Liver (tissue), 2 donors: Measurements from ENCODE around the gene CEBPG.

ENCODE experiments used
- YY1 ChIP-seq: IDR thresholded peaks from 2 replicates; pipeline ENCODE4 v1.6.1; 2016; ENCODE audit warnings: antibody characterized with exemption, mild to moderate bottlenecking
- TF ChIP-seq, protein P1 (sequence below): fragments of 150-350 bp; IDR thresholded peaks from 2 replicates; pipeline ENCODE4 v1.5.1; 2017; ENCODE audit warnings: improper control_type of control experiment, low read depth, low read length; ENCODE audit not compliant: missing input control
- donor health status: healthy.

DNA sequence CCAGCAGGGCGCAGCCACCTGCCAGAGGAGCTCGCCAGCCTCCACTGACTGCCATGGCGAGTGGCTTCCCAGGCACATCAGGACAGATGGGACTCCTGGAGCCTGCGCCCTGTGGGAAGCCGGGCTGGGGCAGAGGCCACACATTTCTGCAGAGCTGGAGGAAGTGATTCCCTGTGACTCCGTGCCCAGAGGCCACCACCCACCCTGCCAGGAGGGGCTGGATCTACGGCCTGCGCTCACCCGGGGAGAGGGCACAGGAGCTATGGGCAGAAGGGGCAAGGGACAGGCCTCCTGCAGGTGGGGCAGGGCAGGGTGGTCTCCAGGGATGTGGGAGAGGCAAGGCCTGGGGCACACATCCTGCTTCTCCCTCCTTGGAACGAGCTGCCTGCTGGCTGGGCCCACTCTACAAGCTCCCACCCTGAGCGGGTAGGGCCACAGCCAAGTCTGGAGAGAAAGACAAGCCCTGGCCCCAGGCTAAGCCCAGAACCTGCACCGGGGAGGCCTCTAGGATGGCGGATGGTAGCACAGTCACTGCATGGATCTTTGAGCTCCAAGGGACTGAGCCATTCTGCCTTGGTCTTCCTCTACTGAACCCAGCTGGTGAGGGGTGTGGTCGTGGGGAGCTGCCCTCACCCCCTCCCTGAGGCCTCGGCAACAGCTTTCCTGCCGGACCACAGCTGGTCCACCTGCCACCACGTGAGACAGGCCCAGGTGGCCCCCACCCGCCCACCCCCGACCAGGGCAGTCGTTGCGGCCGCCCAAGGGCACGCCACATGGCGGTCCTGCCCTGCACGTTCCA is 40.6 kb downstream of the CEBPG start:
- TF ChIP-seq, protein P1, sequence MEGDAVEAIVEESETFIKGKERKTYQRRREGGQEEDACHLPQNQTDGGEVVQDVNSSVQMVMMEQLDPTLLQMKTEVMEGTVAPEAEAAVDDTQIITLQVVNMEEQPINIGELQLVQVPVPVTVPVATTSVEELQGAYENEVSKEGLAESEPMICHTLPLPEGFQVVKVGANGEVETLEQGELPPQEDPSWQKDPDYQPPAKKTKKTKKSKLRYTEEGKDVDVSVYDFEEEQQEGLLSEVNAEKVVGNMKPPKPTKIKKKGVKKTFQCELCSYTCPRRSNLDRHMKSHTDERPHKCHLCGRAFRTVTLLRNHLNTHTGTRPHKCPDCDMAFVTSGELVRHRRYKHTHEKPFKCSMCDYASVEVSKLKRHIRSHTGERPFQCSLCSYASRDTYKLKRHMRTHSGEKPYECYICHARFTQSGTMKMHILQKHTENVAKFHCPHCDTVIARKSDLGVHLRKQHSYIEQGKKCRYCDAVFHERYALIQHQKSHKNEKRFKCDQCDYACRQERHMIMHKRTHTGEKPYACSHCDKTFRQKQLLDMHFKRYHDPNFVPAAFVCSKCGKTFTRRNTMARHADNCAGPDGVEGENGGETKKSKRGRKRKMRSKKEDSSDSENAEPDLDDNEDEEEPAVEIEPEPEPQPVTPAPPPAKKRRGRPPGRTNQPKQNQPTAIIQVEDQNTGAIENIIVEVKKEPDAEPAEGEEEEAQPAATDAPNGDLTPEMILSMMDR = no peak
- TF ChIP-seq YY1 = no peak
